Measurements from ENCODE around the gene USP20. TPM values are rescaled to one million over a fixed set of nuclear protein-coding genes. Genes with fewer than 3 reads are reported as not detected.
A peak's percentile ranks its signal among the peaks of the same experiment; 100 is the strongest.

USP20 gene
- total RNA-seq, 1 donor from 2014 or later, result 34.0 TPM

DNA sequence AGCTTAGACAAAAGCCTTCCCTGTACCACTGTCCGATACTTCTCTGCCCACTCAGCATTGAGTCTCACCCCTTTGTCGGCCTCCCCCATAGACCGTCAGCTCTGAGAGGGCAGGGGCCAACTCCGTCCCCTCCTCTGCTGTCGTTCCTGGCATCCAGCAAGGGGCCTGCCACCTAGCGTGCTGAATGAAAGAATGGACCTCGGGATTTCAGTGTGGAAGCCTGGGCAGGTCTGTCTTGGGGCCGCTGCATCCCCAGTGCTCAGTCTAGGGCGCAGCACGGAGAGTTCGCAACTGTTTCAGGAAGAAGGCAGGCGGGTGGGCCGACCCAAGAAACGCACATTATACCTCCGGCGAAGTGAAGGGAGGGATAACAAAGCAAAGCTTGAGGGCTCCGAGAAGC lies 33.8 kb upstream of the USP20 start:
- Histone ChIP-seq H3K9me3 (no peaks in the 10 kb centered on the region), H3K27ac (no peak overlapping the region), H3K4me1 (peaks cover 8 to 10% of the 10 kb centered on the region in 2 donors), H3K36me3 (peaks cover 3 to 7% of the 10 kb centered on the region in 2 donors), H3K27me3 (no peaks in the 10 kb centered on the region), H3K4me3 (no peak overlapping the region)
- intact Hi-C loops (cut with DNase I), result no loop called here
- TF ChIP-seq, protein P1, sequence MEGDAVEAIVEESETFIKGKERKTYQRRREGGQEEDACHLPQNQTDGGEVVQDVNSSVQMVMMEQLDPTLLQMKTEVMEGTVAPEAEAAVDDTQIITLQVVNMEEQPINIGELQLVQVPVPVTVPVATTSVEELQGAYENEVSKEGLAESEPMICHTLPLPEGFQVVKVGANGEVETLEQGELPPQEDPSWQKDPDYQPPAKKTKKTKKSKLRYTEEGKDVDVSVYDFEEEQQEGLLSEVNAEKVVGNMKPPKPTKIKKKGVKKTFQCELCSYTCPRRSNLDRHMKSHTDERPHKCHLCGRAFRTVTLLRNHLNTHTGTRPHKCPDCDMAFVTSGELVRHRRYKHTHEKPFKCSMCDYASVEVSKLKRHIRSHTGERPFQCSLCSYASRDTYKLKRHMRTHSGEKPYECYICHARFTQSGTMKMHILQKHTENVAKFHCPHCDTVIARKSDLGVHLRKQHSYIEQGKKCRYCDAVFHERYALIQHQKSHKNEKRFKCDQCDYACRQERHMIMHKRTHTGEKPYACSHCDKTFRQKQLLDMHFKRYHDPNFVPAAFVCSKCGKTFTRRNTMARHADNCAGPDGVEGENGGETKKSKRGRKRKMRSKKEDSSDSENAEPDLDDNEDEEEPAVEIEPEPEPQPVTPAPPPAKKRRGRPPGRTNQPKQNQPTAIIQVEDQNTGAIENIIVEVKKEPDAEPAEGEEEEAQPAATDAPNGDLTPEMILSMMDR (IDR thresholded peaks at IDR 0.05), result no peak
- DNase-seq (ENCODE audit: low spot score in 2 of 2), result no peak

DNA sequence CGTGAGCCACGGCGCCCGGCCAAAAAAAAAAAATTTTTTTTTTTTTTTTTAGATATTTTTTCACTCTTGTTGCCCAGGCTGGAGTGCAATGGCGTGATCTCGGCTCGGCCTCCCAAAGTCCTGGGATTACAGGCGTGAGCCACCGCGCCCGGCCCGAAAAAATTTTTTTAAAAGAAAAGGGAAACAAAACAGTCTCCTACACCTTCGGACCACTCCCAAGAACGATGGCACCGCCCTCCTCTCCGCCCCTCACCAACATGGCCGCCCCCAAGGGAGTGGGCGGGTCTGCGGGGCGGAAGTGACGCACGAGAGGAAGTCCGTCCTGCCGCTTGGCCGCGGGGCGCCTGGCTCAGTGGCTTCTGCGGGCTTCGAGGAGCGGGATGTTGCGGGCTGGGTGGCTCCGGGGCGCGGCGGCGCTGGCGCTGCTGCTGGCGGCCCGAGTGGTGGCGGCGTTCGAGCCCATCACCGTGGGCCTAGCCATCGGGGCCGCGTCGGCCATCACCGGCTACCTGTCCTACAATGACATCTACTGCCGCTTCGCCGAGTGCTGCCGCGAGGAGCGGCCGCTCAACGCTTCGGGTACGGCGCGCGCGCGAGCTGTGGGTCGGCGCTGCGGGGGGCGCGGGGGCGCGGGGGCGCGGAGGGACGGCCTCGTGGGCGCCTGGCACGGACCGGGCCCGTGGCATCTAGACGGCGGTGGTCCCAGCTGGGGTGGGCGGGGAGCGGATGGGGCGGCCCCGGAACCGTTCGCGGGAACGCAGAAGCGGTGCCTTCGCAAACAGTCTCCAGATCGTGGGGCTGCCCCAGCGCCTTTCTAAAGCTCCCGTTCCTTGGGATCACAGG lies 32.2 kb upstream of the USP20 start, which contains the start of gene TOR1B:
TSS of gene TOR1B (plus strand) at position 352 of the 843 bp plus-strand sequence. CDS start at position 381, 29 bp downstream.
- H3K9me3 ChIP-seq, result no peaks in the 10 kb centered on the region
- H3K4me1 ChIP-seq, result peaks cover 8 to 10% of the 10 kb centered on the region in 2 donors
- no peaks in the 10 kb centered on the region for H3K27me3 ChIP-seq
- H3K27ac ChIP-seq, result peak within 1 kb of the TSS; percentile 75 to 85
- peaks cover 12 to 14% of the 10 kb centered on the region in 2 donors for H3K36me3 ChIP-seq
- TF ChIP-seq, protein P1 (IDR thresholded peaks at IDR 0.05), result no peak
- intact Hi-C loops (cut with DNase I), result loop anchor here (2.0 kb wide), 1 partner anchor 22 kb away; the partner anchor contains the start of gene TOR1A
- DNase-seq (ENCODE audit: low spot score in 2 of 2), result peak; percentile 75 to 97
- peak within 1 kb of the TSS; percentile 71 to 82 for H3K4me3 ChIP-seq

DNA sequence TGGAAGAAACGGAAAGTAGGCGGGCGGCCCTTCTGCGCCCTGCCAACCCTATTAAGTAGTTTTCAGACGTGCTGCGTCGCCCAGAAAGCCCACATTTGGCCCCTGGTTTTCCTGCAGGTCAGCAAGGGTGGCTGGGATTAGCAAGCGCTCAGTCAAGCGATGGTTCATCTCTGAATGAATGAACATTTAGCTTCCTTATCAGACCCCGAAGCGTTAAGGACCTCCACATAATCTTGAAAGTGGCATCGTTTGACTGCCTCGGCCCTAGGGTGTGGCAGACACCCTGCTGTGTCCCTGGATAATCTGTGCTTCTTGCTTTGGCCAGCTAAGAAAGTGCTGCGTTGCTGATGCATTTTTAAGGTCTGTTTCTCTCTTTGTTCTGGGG lies 31.6 kb upstream of the USP20 start:
- intact Hi-C loops (cut with DNase I), result loop anchor here (2.0 kb wide), 1 partner anchor 21 kb away; the partner anchor contains the start of gene TOR1A
- peak overlapping the region; percentile 75 to 85 for H3K27ac ChIP-seq
- TF ChIP-seq, protein P1 (IDR thresholded peaks at IDR 0.05), result no peak

DNA sequence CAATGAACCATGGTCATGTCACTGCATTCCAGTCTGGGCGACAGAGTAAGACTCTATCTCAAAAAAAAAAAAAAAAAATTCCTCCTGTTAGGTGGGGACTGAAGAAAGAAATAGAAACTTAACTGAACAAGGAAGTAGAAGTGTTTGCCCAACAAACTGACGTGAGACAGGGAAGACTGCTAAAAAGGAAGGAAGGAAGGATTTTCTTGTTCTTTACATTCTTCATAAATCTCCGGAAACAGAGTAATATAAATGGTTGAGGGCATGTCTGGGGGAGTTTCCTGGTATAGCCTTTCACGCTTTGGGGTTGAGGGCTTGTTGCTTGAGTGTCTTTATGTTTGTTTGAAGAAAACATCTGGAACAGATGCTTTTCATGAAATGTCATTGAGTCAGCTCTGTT lies 29.2 kb upstream of the USP20 start:
- peaks cover 30 to 37% of the 10 kb centered on the region in 2 donors for H3K36me3 ChIP-seq
- no peaks in the 10 kb centered on the region for H3K9me3 ChIP-seq
- H3K4me1 ChIP-seq, result peaks cover 8 to 10% of the 10 kb centered on the region in 2 donors
- H3K27me3 ChIP-seq, result no peaks in the 10 kb centered on the region
- no peak for DNase-seq (ENCODE audit: low spot score in 2 of 2)
- TF ChIP-seq, protein P1 (IDR thresholded peaks at IDR 0.05), result no peak
- no peak overlapping the region for H3K27ac ChIP-seq
- no peak overlapping the region for H3K4me3 ChIP-seq
- intact Hi-C loops (cut with DNase I), result no loop called here

More for the DNA sequence above, 31.6 kb upstream of the USP20 start:
- DNase-seq (ENCODE audit: low spot score in 2 of 2), result no peak
- H3K9me3 ChIP-seq, result no peaks in the 10 kb centered on the region
- peaks cover 12 to 14% of the 10 kb centered on the region in 2 donors for H3K36me3 ChIP-seq
- H3K27me3 ChIP-seq, result no peaks in the 10 kb centered on the region
- H3K4me1 ChIP-seq, result peaks cover 8 to 10% of the 10 kb centered on the region in 2 donors
- peak overlapping the region; percentile 71 to 82 for H3K4me3 ChIP-seq

DNA sequence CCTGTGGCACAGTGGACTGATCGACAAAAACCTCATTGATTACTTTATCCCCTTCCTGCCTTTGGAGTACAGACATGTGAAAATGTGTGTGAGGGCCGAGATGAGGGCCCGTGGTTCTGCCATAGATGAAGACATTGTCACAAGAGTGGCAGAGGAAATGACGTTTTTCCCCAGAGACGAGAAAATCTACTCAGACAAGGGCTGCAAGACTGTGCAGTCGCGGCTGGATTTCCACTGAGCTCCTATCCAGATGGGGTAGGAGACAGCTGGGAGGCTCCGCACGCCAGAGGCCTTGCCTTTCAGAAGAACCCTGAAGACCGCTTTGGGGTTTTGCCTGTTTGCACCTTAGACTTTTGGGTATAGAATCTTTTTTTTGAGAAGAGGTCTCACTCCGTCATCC lies 25.9 kb upstream of the USP20 start:
- TF ChIP-seq, protein P1 (IDR thresholded peaks at IDR 0.05), result no peak
- H3K27ac ChIP-seq, result no peak overlapping the region
- peaks cover 1 to 2% of the 10 kb centered on the region in 2 donors for H3K4me1 ChIP-seq
- no peak overlapping the region for H3K4me3 ChIP-seq
- intact Hi-C loops (cut with DNase I), result no loop called here
- peaks cover 46 to 48% of the 10 kb centered on the region in 2 donors for H3K36me3 ChIP-seq
- no peaks in the 10 kb centered on the region for H3K9me3 ChIP-seq
- DNase-seq (ENCODE audit: low spot score in 2 of 2), result no peak
- H3K27me3 ChIP-seq, result no peaks in the 10 kb centered on the region

All from ascending aorta (tissue), 2 donors.